Endothelial cell of umbilical vein (primary cell): ENCODE data around the gene FIGNL2. TPM values are rescaled to one million over a fixed set of nuclear protein-coding genes. Genes with fewer than 3 reads are reported as not detected.

Experiments
- BruUV-seq: library from RNA; stranded (reverse); fragments of 400-500 nt; replicated peaks from 2 replicates; lab custom pipeline; 2021; lab: Mats Ljungman, UMichigan
- CTCF ChIA-PET: fragments of 300-600, 350-600 bp; sonication (Branson Sonifier 250); formaldehyde crosslinking; loops from one replicate; lab custom pipeline; 2021; ENCODE audit warnings: antibody characterized with exemption, inconsistent platforms; lab: Charles Lee
- POLR2A ChIA-PET: fragments of 300-600, 350-600 bp; sonication (Branson Sonifier 250); formaldehyde crosslinking; loops from one replicate; lab custom pipeline; 2021; ENCODE audit warnings: antibody characterized with exemption, inconsistent platforms; lab: Charles Lee
- DNase-seq: peaks from one replicate; pipeline ENCODE4 v3.0.0-alpha.2; 2011; ENCODE audit warnings: low read depth, low spot score
- FAIRE-seq: peaks from 2 replicates; lab custom pipeline; 2011; peaks lifted over from hg19 to GRCh38; lab: Jason Lieb, UNC
- H2AFZ ChIP-seq: 2 replicates; pipeline ENCODE4 v1.6.0; 2012; ENCODE audit warnings: low read depth, low read length, control low read depth, inconsistent platforms
- H3K27ac ChIP-seq: 2 replicates; pipeline ENCODE4 v1.5.1; 2011; ENCODE audit warnings: low read depth, mild to moderate bottlenecking, control low read depth, low read length, moderate library complexity; ENCODE audit not compliant: insufficient read depth
- H3K27me3 ChIP-seq, 2 experiments: 2 replicates each; pipeline versions ENCODE4 v1.6.0 to v1.6.1; 2011; ENCODE audit warnings: low read length in 2 of 2, mixed read lengths in 1 of 2; ENCODE audit not compliant: control insufficient read depth in 2 of 2, insufficient read depth in 2 of 2
- H3K36me3 ChIP-seq, 2 experiments: 2 replicates in 1 of 2; 3 replicates in 1 of 2; pipeline ENCODE4 v1.5.1; 2011; ENCODE audit warnings: low read length in 2 of 2, mild to moderate bottlenecking in 1 of 2, moderate library complexity in 1 of 2; ENCODE audit not compliant: control insufficient read depth in 2 of 2, insufficient read depth in 2 of 2; ENCODE audit errors: extremely low read depth in 1 of 2
- H3K4me1 ChIP-seq: 3 replicates; pipeline ENCODE4 v1.5.1; 2011; ENCODE audit warnings: mild to moderate bottlenecking, low read length; ENCODE audit not compliant: control insufficient read depth, insufficient read depth; ENCODE audit errors: extremely low read depth
- H3K4me2 ChIP-seq: 2 replicates; pipeline ENCODE4 v1.6.1; 2011; ENCODE audit warnings: low read length, control low read depth, mixed read lengths; ENCODE audit not compliant: insufficient read depth
- H3K4me3 ChIP-seq, 3 experiments: fragments of 200-600 bp in 1 of 3; sonication (generic), shearing (Covaris generic) in 1 of 3; replicated peaks in 1 of 3; 2 replicates each; pipeline ENCODE4 v1.5.1; 2011 to 2016; ENCODE audit warnings: control low read depth in 3 of 3, low read length in 3 of 3, mild to moderate bottlenecking in 2 of 3, inconsistent platforms in 1 of 3, low read depth in 1 of 3, moderate library complexity in 1 of 3; ENCODE audit not compliant: insufficient read depth in 1 of 3
- H3K79me2 ChIP-seq: 2 replicates; pipeline ENCODE4 v1.6.0; 2012; ENCODE audit warnings: low read length, inconsistent platforms; ENCODE audit not compliant: control insufficient read depth, insufficient read depth
- H3K9ac ChIP-seq: replicated peaks from 2 replicates; pipeline ENCODE3; 2011; ENCODE audit warnings: low read length, control low read depth; ENCODE audit not compliant: insufficient read depth; ENCODE audit errors: extremely low read depth
- H3K9me1 ChIP-seq: replicated peaks from 3 replicates; pipeline ENCODE4 v1.6.0; 2011; ENCODE audit warnings: mild to moderate bottlenecking, low read length; ENCODE audit not compliant: control insufficient read depth, insufficient read depth; ENCODE audit errors: extremely low read depth
- H3K9me3 ChIP-seq: replicated peaks from 2 replicates; pipeline ENCODE4 v1.5.1; 2012; ENCODE audit warnings: low read length, inconsistent platforms; ENCODE audit not compliant: control insufficient read depth, insufficient read depth
- H4K20me1 ChIP-seq: replicated peaks from 2 replicates; pipeline ENCODE3; 2011; ENCODE audit warnings: mild to moderate bottlenecking, low read length; ENCODE audit not compliant: control insufficient read depth, insufficient read depth; ENCODE audit errors: extremely low read depth
- CTCF ChIP-seq, 2 donors: IDR thresholded peaks; 1 replicate in 1 of 2; 2 replicates in 1 of 2; pipeline ENCODE4 v1.5.1; 2011; ENCODE audit warnings: low read length in 2 of 2, mild to moderate bottlenecking in 2 of 2, moderate library complexity in 2 of 2, control low read depth in 1 of 2, inconsistent platforms in 1 of 2, low read depth in 1 of 2; ENCODE audit not compliant: insufficient read depth in 1 of 2; ENCODE audit errors: extremely low read depth in 1 of 2
- EZH2 ChIP-seq: IDR thresholded peaks from 2 replicates; pipeline ENCODE4 v1.6.1; 2012; ENCODE audit warnings: borderline replicate concordance, low read depth, mild to moderate bottlenecking, moderate library complexity, low read length, inconsistent platforms; ENCODE audit not compliant: severe bottlenecking
- FOS ChIP-seq: IDR thresholded peaks from 2 replicates; pipeline ENCODE4 v1.6.1; 2011; ENCODE audit warnings: mild to moderate bottlenecking, low read length, moderate library complexity, borderline replicate concordance; ENCODE audit not compliant: insufficient read depth
- GATA2 ChIP-seq: IDR thresholded peaks from 2 replicates; pipeline ENCODE4 v1.7.0; 2011; ENCODE audit warnings: low read depth, mild to moderate bottlenecking, moderate library complexity, mixed read lengths, low read length; ENCODE audit not compliant: insufficient read length, insufficient read depth
- JUN ChIP-seq: IDR thresholded peaks from 2 replicates; pipeline ENCODE4 v1.6.1; 2011; ENCODE audit warnings: borderline replicate concordance, low read depth; ENCODE audit not compliant: insufficient read length, insufficient read depth
- MAX ChIP-seq: IDR thresholded peaks from 2 replicates; pipeline ENCODE4 v1.6.1; 2011; ENCODE audit not compliant: insufficient read depth, insufficient read length
- MYC ChIP-seq: IDR thresholded peaks from one replicate; pipeline ENCODE4 v1.6.1; 2011; ENCODE audit warnings: mild to moderate bottlenecking, low read depth, low read length
- POLR2A ChIP-seq: IDR thresholded peaks from 2 replicates; pipeline ENCODE4 v1.6.1; 2012; ENCODE audit warnings: low read depth, mild to moderate bottlenecking, control low read depth, low read length
- POLR2AphosphoS5 ChIP-seq: IDR thresholded peaks from 2 replicates; pipeline ENCODE4 v1.6.1; 2012; ENCODE audit warnings: low read depth, mild to moderate bottlenecking, control low read depth, low read length, moderate library complexity; ENCODE audit not compliant: insufficient read depth
- dilution Hi-C: fragments of 300-500 bp; cut with MboI; formaldehyde crosslinking; loops from one replicate; pipeline ENCODE4 v1.15.0; 2019; ENCODE audit warnings: low sequenced_read_pairs; ENCODE audit not compliant: extremely low pct_ligation_motif_present
- intact Hi-C: fragments of 100-400 bp; cut with micrococcal nuclease; formaldehyde crosslinking; loops from one replicate; pipeline ENCODE4 v1.10.0; 2022
- polyA plus RNA-seq, 4 experiments: library from polyadenylated mRNA; depleted of rRNA in 3 of 4; stranded (reverse) in 3 of 4; unstranded in 1 of 4; fragments of >200 nt; gene quantifications; 2 replicates each; pipeline versions ENCODE4 v1.2.1 to v1.2.3, GENCODE V29; 2011 to 2012; ENCODE audit warnings: missing spikeins in 1 of 4
- total RNA-seq: library from RNA; stranded (reverse); gene quantifications from 2 replicates; pipeline ENCODE4 v1.2.3, GENCODE V29; 2021

FIGNL2 gene
- total and polyA plus RNA-seq, 2 donors (not counting 3 experiments of a cell fraction or from before 2014, with no cell fraction given): 1.4 to 2.4 TPM

GRCh38 chr12:51890133-51890464 is 41.6 kb upstream of the FIGNL2 start:
- DNase-seq (no peak), FAIRE-seq (no peak)
- dilution Hi-C loops: no loop called here
- intact Hi-C loops: no loop called here
- no peak overlapping the region for H3K27ac ChIP-seq
- no peaks in the 10 kb centered on the region for H3K9me3 ChIP-seq
- BruUV-seq: no TSS peak
- no peak overlapping the region for H3K4me3 ChIP-seq
- POLR2A ChIA-PET: no interaction called here
- no peak overlapping the region for H2AFZ ChIP-seq
- CTCF ChIA-PET: interaction anchor here (1.0 to 6.1 kb wide), 8 partner anchors 17 to 91 kb away, joined by 3 to 55 read pairs (median 4); partner anchors contain the start of gene ACVRL1
- TF ChIP-seq POLR2AphosphoS5 (no peak), EZH2 (no peak), JUN (no peak), MYC (no peak), POLR2A (no peak), CTCF (IDR thresholded peaks at IDR 0.05; ENCODE audit: extremely low read depth in 1 of 2, insufficient read depth in 1 of 2, low read depth in 1 of 2, low read length in 2 of 2) (no peak), FOS (no peak), GATA2 (no peak), MAX (no peak)
- peaks cover 33% of the 10 kb centered on the region for H3K4me1 ChIP-seq
- H3K79me2 ChIP-seq: no peaks in the 10 kb centered on the region
- H4K20me1 ChIP-seq: no peaks in the 10 kb centered on the region
- H3K4me2 ChIP-seq: no peak overlapping the region
- no peak overlapping the region for H3K9ac ChIP-seq
- no peaks in the 10 kb centered on the region for H3K9me1 ChIP-seq
- no peaks in the 10 kb centered on the region for H3K27me3 ChIP-seq
- H3K36me3 ChIP-seq: no peaks in the 10 kb centered on the region
